CD14-positive monocyte (primary cell): Measurements from ENCODE around the gene SLC35G2. TPM values are rescaled to one million over a fixed set of nuclear protein-coding genes. Genes with fewer than 3 reads are reported as not detected.

Experiments used
- DNase-seq, 3 donors: peaks; one replicate each; pipeline ENCODE4 v3.0.0-alpha.2; 2011 to 2022
- H2AFZ ChIP-seq: 2 replicates; pipeline ENCODE4 v1.6.0; 2012; ENCODE audit warnings: mild to moderate bottlenecking, low read depth, low read length, inconsistent platforms; ENCODE audit not compliant: insufficient read depth, poor library complexity, severe bottlenecking
- H3K27ac ChIP-seq, 2 donors: 1 replicate in 1 of 2; 2 replicates in 1 of 2; pipeline ENCODE4 v1.5.1; 2012 to 2013; ENCODE audit warnings: low read length in 2 of 2, control low read depth in 1 of 2, inconsistent platforms in 1 of 2, low read depth in 1 of 2, mild to moderate bottlenecking in 1 of 2
- H3K27me3 ChIP-seq, 2 donors: one replicate each; pipeline versions ENCODE4 v1.6.0 to v1.6.1; 2011 to 2013; ENCODE audit warnings: low read length in 2 of 2; ENCODE audit not compliant: control insufficient read depth in 2 of 2, insufficient read depth in 2 of 2
- H3K36me3 ChIP-seq, 2 donors: replicated peaks in 1 of 2; 1 replicate in 1 of 2; 2 replicates in 1 of 2; pipeline versions ENCODE4 v1.5.1 to v1.6.1; 2012 to 2013; ENCODE audit warnings: low read length in 2 of 2, control low read depth in 1 of 2, inconsistent platforms in 1 of 2, mild to moderate bottlenecking in 1 of 2; ENCODE audit not compliant: insufficient read depth in 2 of 2, control insufficient read depth in 1 of 2
- H3K4me1 ChIP-seq, 2 donors: 1 replicate in 1 of 2; 2 replicates in 1 of 2; pipeline versions ENCODE4 v1.5.1 to v1.6.1; 2012 to 2013; ENCODE audit warnings: low read length in 2 of 2, control low read depth in 1 of 2, inconsistent platforms in 1 of 2, mild to moderate bottlenecking in 1 of 2, moderate library complexity in 1 of 2; ENCODE audit not compliant: insufficient read depth in 2 of 2, control insufficient read depth in 1 of 2
- H3K4me2 ChIP-seq: replicated peaks from 2 replicates; pipeline ENCODE3; 2012; ENCODE audit warnings: low read length, moderate library complexity, mild to moderate bottlenecking; ENCODE audit not compliant: poor library complexity, severe bottlenecking; ENCODE audit errors: extremely low read depth
- H3K4me3 ChIP-seq, 3 experiments: fragments of 200-600 bp in 1 of 3; sonication (generic) in 1 of 3; replicated peaks in 1 of 3; 1 replicate in 2 of 3; 2 replicates in 1 of 3; pipeline ENCODE4 v1.5.1; 2011 to 2013; ENCODE audit warnings: low read length in 3 of 3, mild to moderate bottlenecking in 3 of 3, control low read depth in 2 of 3, low read depth in 2 of 3, inconsistent platforms in 1 of 3, moderate library complexity in 1 of 3
- H3K79me2 ChIP-seq: 2 replicates; pipeline ENCODE4 v1.6.0; 2012; ENCODE audit warnings: mild to moderate bottlenecking, control low read depth, inconsistent platforms, low read length, moderate library complexity; ENCODE audit not compliant: insufficient read depth
- H3K9ac ChIP-seq: 2 replicates; pipeline ENCODE4 v1.6.0; 2017; ENCODE audit warnings: low read length, mild to moderate bottlenecking; ENCODE audit not compliant: insufficient read depth, poor library complexity, severe bottlenecking
- H3K9me3 ChIP-seq, 2 donors: replicated peaks in 1 of 2; 1 replicate in 1 of 2; 2 replicates in 1 of 2; pipeline versions ENCODE4 v1.5.1 to v1.6.1; 2012 to 2013; ENCODE audit warnings: low read length in 2 of 2, control low read depth in 1 of 2; ENCODE audit not compliant: control insufficient read depth in 1 of 2, insufficient read depth in 1 of 2
- H4K20me1 ChIP-seq: 2 replicates; pipeline ENCODE4 v1.6.0; 2012; ENCODE audit warnings: mild to moderate bottlenecking, low read length, control low read depth, moderate library complexity; ENCODE audit not compliant: insufficient read depth
- H3K27ac Mint-ChIP-seq, 7 donors: one replicate each; pipeline ENCODE4 v1.8.0; 2020; ENCODE audit warnings: mild to moderate bottlenecking in 7 of 7, mixed read lengths in 7 of 7, moderate library complexity in 6 of 7, inconsistent platforms in 2 of 7
- H3K27me3 Mint-ChIP-seq, 3 donors: one replicate each; pipeline ENCODE4 v1.8.0; 2021 to 2022; ENCODE audit warnings: low read depth in 3 of 3, mild to moderate bottlenecking in 3 of 3, mixed read lengths in 3 of 3, moderate library complexity in 3 of 3, inconsistent platforms in 1 of 3
- H3K36me3 Mint-ChIP-seq, 2 donors: one replicate each; pipeline ENCODE4 v1.8.0; 2020; ENCODE audit warnings: mixed read lengths in 2 of 2, inconsistent platforms in 1 of 2, mild to moderate bottlenecking in 1 of 2
- H3K4me1 Mint-ChIP-seq: one replicate; pipeline ENCODE4 v1.8.0; 2020; ENCODE audit warnings: mild to moderate bottlenecking, mixed read lengths
- H3K4me3 Mint-ChIP-seq, 2 donors: one replicate each; pipeline ENCODE4 v1.8.0; 2020; ENCODE audit warnings: mild to moderate bottlenecking in 2 of 2, mixed read lengths in 2 of 2, moderate library complexity in 1 of 2
- H3K9me3 Mint-ChIP-seq, 7 donors: one replicate each; pipeline ENCODE4 v1.8.0; 2020 to 2022; ENCODE audit warnings: mixed read lengths in 7 of 7, mild to moderate bottlenecking in 6 of 7, moderate library complexity in 6 of 7, inconsistent platforms in 2 of 7
- WGBS: methylation state at CpG from one replicate; pipeline ENCODE4 v1.1.5; 2013; ENCODE audit warnings: missing lambda C conversion rate; ENCODE audit not compliant: insufficient coverage; 5-methylcytosine and 5-hydroxymethylcytosine counted together
- intact Hi-C, 2 donors: fragments of 100-400 bp; cut with micrococcal nuclease; formaldehyde crosslinking; loops; one replicate each; pipeline versions ENCODE4 v1.15.0 to v1.15.1; 2023
- polyA plus RNA-seq, 3 donors: library from polyadenylated mRNA; depleted of rRNA in 1 of 3; unstranded in 2 of 3; stranded (reverse) in 1 of 3; fragments of 300-500 nt in 2 of 3; fragments of >200 nt in 1 of 3; fragmentation: Illumina TruSeq in 2 of 3; gene quantifications; 1 replicate in 2 of 3; 2 replicates in 1 of 3; pipeline ENCODE4 v1.2.3, GENCODE V29; 2012 to 2021
- TF ChIP-seq, protein P1 (sequence below): fragments of 200-600 bp; IDR thresholded peaks from one replicate; pipeline ENCODE4 v1.8.0; 2022; ENCODE audit warnings: antibody characterized with exemption, mild to moderate bottlenecking

SLC35G2 gene
- polyA plus RNA-seq, 3 donors, result not detected

GRCh38 chr3:136819731-136820679 is 1.1 kb downstream of the SLC35G2 start:
- H3K27me3 Mint-ChIP-seq, result peaks cover 38 to 59% (median 40%) of the 10 kb centered on the region in 3 donors
- intact Hi-C loops, result no loop called here
- Histone ChIP-seq H3K4me3 (peak overlapping the region; percentile 49 to 71 (median 55)), H3K79me2 (no peaks in the 10 kb centered on the region), H2AFZ (peak overlapping the region; percentile 79), H3K4me1 (peaks cover 20 to 21% of the 10 kb centered on the region in 2 donors), H4K20me1 (no peaks in the 10 kb centered on the region), H3K27me3 (peaks cover 33 to 42% of the 10 kb centered on the region in 2 donors), H3K9ac (no peak overlapping the region), H3K27ac (no peak overlapping the region), H3K36me3 (no peaks in the 10 kb centered on the region), H3K9me3 (no peaks in the 10 kb centered on the region), H3K4me2 (peak overlapping the region; percentile 80)
- TF ChIP-seq, protein P1, sequence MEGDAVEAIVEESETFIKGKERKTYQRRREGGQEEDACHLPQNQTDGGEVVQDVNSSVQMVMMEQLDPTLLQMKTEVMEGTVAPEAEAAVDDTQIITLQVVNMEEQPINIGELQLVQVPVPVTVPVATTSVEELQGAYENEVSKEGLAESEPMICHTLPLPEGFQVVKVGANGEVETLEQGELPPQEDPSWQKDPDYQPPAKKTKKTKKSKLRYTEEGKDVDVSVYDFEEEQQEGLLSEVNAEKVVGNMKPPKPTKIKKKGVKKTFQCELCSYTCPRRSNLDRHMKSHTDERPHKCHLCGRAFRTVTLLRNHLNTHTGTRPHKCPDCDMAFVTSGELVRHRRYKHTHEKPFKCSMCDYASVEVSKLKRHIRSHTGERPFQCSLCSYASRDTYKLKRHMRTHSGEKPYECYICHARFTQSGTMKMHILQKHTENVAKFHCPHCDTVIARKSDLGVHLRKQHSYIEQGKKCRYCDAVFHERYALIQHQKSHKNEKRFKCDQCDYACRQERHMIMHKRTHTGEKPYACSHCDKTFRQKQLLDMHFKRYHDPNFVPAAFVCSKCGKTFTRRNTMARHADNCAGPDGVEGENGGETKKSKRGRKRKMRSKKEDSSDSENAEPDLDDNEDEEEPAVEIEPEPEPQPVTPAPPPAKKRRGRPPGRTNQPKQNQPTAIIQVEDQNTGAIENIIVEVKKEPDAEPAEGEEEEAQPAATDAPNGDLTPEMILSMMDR, result no peak
- under 1% methylated on average over 49 of the region's 51 CpGs for WGBS
- DNase-seq, result peak in 1 of 3 donors; percentile 24
- H3K36me3 Mint-ChIP-seq, result peaks cover 3 to 6% of the 10 kb centered on the region in 2 donors
- peak overlapping the region; percentile 87 to 97 for H3K4me3 Mint-ChIP-seq
- peaks cover 0 to 25% (median 14%) of the 10 kb centered on the region in 7 donors for H3K9me3 Mint-ChIP-seq
- peak overlapping the region in 5 of 7 donors; percentile 18 to 87 (median 47) for H3K27ac Mint-ChIP-seq
- H3K4me1 Mint-ChIP-seq, result peaks cover 19% of the 10 kb centered on the region

- H3K4me3 ChIP-seq, result no peak overlapping the region
- no peaks in the 10 kb centered on the region for H3K9me3 ChIP-seq
- Mint-ChIP-seq H3K27me3 (peaks cover 1 to 4% (median 1%) of the 10 kb centered on the region in 3 donors), H3K36me3 (no peaks in the 10 kb centered on the region), H3K9me3 (peaks cover 0 to 8% (median 2%) of the 10 kb centered on the region in 7 donors), H3K4me1 (peaks cover 20% of the 10 kb centered on the region), H3K27ac (no peak overlapping the region), H3K4me3 (no peak overlapping the region)
- TF ChIP-seq, protein P1, result no peak
- no peaks in the 10 kb centered on the region for H4K20me1 ChIP-seq
- H2AFZ ChIP-seq, result no peak overlapping the region
- H3K79me2 ChIP-seq, result no peaks in the 10 kb centered on the region
- H3K4me1 ChIP-seq, result peaks cover 4 to 13% of the 10 kb centered on the region in 2 donors
- no peak for DNase-seq
- H3K36me3 ChIP-seq, result no peaks in the 10 kb centered on the region
- 80% methylated on average over 1 of the region's 1 CpG for WGBS
- H3K27ac ChIP-seq, result no peak overlapping the region
- intact Hi-C loops, result no loop called here
- H3K9ac ChIP-seq, result no peak overlapping the region
- H3K4me2 ChIP-seq, result no peak overlapping the region
- H3K27me3 ChIP-seq, result no peaks in the 10 kb centered on the region
These were observed 12.5 kb downstream of the SLC35G2 start for GRCh38 chr3:136831461-136831860.
